HepG2 (cell line): ENCODE data around the gene INAFM1.

Source experiments
- CBFB ChIP-seq: sonication (generic); formaldehyde crosslinking; IDR thresholded peaks from 2 replicates; pipeline ENCODE4 v1.4.0; 2020; ENCODE audit warnings: missing genetic modification reagents
- EP300 ChIP-seq, 3 experiments: sonication (generic) in 1 of 3; formaldehyde crosslinking in 1 of 3; IDR thresholded peaks; 2 replicates each; pipeline versions ENCODE4 v1.5.1 to v1.6.1; 2011 to 2020; ENCODE audit warnings: low read depth in 2 of 3, low read length in 2 of 3, borderline replicate concordance in 1 of 3, improper control_type of control experiment in 1 of 3, mild to moderate bottlenecking in 1 of 3, missing genetic modification reagents in 1 of 3, moderate library complexity in 1 of 3
- EZH2 ChIP-seq: conservative IDR thresholded peaks from 2 replicates; pipeline ENCODE4 v1.6.1; 2012; ENCODE audit warnings: mild to moderate bottlenecking, low read depth, low read length, moderate library complexity
- GABPA ChIP-seq, 2 experiments: IDR thresholded peaks; 2 replicates each; pipeline ENCODE4 v1.6.1; 2011 to 2016; ENCODE audit warnings: low read depth in 2 of 2, low read length in 1 of 2, missing biosample characterization in 1 of 2, missing genetic modification characterization in 1 of 2
- JUN ChIP-seq: sonication (generic); formaldehyde crosslinking; IDR thresholded peaks from 2 replicates; pipeline ENCODE4 v1.4.0; 2020; ENCODE audit warnings: mild to moderate bottlenecking, missing genetic modification reagents
- MEIS1 ChIP-seq: sonication (generic); formaldehyde crosslinking; IDR thresholded peaks from 2 replicates; pipeline ENCODE4 v1.9.0; 2021; ENCODE audit warnings: mild to moderate bottlenecking, missing genetic modification reagents, moderate library complexity, borderline replicate concordance
- PAF1 ChIP-seq: IDR thresholded peaks from 2 replicates; pipeline ENCODE4 v1.6.1; 2016; ENCODE audit warnings: missing genetic modification reagents, missing compliant biosample characterization
- PAX8 ChIP-seq: sonication (generic); formaldehyde crosslinking; IDR thresholded peaks from 2 replicates; pipeline ENCODE4 v1.8.0; 2022; ENCODE audit warnings: mild to moderate bottlenecking, missing genetic modification reagents, borderline replicate concordance
- RFX5 ChIP-seq: IDR thresholded peaks from 2 replicates; pipeline ENCODE4 v1.6.1; 2011; ENCODE audit warnings: low read depth, low read length, improper control_type of control experiment
- SP2 ChIP-seq: sonication (generic); formaldehyde crosslinking; IDR thresholded peaks from 2 replicates; pipeline ENCODE4 v1.5.1; 2020; ENCODE audit warnings: mild to moderate bottlenecking, missing genetic modification reagents
- ZBTB21 ChIP-seq: sonication (generic); formaldehyde crosslinking; IDR thresholded peaks from 2 replicates; pipeline ENCODE4 v1.4.0; 2020; ENCODE audit warnings: missing genetic modification reagents

DNA sequence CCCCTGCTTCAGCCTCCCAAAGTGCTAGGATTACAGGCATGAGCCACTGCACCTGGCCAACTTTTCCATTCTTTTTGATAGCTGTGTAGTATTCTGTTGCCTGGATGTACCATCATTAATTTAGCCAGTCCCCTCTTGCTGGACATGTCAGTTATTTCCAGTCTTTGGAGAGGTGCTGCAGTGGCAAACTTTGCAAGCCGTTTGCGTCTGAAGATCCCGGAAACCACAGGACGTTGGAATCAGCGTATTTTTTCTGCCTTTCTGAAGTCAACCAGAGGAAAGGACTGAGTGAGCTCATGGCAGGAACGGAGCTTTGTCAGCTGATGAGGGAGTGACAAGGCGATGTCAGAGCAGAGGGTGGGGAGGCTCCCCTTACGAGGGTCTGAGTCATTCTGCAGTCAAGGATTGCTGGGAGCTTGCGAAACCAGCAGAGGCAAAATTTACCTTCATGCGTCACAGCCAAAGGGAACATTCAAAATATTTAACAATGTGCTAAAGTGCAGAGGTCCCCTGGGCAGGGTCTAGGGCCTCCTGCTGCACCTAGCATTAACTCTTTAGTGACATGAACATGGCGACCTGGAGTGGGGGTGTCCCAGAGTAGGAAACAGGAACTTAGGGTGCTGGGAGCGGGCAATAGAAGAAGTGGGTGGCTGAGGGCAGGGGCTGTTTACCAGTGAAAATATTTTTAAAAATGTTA is 40.6 kb downstream of the INAFM1 start:
- TF ChIP-seq EP300 (IDR thresholded peaks at IDR 0.05; ENCODE audit: low read depth in 2 of 2, low read length in 2 of 2) (peak; percentile 88 to 93), EP300 (CRISPR knock-in tag; IDR thresholded peaks at IDR 0.05; ENCODE audit: borderline replicate concordance) (peak; percentile 92), GABPA (IDR thresholded peaks at IDR 0.05; ENCODE audit: low read depth, low read length) (no peak), GABPA (CRISPR knock-in tag; IDR thresholded peaks at IDR 0.05; ENCODE audit: low read depth) (peak; percentile 53; the same call in 1 of the 2 replicates), MEIS1 (peak; percentile 81; the same call in 1 of the 2 replicates), PAX8 (no peak), RFX5 (peak; percentile 55; the same call in 1 of the 2 replicates), JUN (CRISPR knock-in tag) (peak; percentile 94; the same call in 1 of the 2 replicates), CBFB (CRISPR knock-in tag) (no peak), SP2 (no peak), EZH2 (no peak), PAF1 (no peak), ZBTB21 (CRISPR knock-in tag) (peak; percentile 98)
